Ureter (tissue), 1 donor: Measurements from ENCODE around the gene PTPRU. TPM values are rescaled to one million over a fixed set of nuclear protein-coding genes. Genes with fewer than 3 reads are reported as not detected.

Experiments
- DNase-seq: peaks from one replicate; pipeline ENCODE4 v3.0.0-alpha.2; 2020; ENCODE audit warnings: low spot score
- total RNA-seq: library from RNA; stranded (reverse); gene quantifications from one replicate; pipeline ENCODE4 v1.2.4, GENCODE V29; 2023
- donor health status: DM: yes; HTN: yes; CAD: no.

PTPRU gene
- total RNA-seq, 1 donor from 2014 or later, result 100 TPM

DNA sequence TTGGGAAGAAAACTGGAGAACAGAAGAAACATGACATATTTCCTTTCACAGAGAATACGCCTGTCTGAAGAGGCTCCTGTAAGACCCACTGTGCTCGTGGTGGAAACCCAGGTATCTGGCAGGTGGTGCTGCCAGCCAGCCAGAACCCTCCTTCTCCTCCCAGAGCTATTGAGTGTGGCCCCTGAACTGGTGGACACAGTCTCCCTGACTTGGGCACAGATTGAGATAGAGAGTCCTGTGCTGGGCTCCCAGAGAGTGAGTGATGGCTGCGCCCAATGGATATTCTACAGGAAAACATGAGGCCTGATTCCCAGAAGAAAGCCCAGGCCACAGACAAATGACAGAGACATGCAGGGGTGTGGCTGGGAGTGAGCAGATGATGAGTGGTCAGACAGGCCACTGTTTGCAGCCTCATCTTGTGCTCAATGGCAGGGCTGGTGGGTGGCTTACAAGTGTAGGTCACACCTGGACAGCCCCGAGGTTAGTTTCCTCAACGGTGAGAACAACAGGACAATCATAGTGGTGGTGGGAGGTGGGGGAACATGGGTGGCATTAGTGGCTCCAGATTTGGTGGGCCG lies 127.9 kb downstream of the PTPRU start:
- DNase-seq, result no peak

- no peak for DNase-seq
These were observed 129.8 kb downstream of the PTPRU start for GRCh38 chr1:29365906-29366670.

DNA sequence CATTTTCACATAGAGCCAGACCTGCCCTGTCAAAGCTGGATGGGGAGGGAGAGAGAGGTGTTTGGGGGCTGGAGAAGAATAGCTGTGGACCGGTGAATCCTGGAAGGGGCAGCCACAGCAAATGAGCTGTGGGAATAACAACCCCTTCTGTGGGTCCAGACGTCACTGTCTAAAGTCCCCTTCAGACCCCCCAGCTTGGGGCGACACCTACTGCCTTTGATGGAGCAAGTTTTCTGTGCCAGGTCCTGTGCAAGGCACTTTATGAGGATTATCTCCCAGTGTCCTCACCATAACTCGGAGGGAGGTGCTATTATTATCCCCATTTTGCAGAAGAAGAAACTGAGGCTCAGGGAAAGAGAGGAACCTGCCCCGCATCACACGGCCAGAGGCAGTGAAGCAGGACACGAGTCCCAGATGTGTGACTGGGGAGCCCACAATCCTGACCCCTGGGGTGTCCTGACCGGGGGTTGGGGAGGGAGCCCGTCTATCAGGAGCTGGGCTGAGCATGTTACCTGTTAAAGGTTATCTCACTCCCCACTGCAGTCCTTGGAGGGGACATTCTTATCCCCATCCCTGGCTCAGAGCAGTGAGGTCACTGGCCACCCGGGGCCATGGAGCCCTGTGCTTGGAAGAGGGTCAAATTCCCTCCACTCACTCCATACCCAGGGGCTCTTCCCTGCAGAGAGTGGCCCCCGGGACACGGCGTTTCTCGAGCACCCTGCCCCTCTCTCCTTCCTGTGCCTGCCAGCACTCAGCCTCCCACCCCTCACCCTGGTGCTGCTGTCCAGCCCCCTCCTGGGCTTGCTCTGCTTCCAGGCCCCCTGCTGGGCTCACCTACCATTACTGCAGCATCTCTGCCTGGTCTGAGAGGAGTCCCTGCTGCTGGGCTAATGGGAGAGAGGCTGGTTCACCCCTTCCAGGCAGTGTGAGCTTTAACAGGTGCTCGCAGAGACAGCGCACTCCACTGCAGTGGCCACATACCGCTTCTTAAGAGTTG lies 132.9 kb downstream of the PTPRU start:
- DNase-seq, result no peak

GRCh38 chr1:29370067-29370466 lies 133.7 kb downstream of the PTPRU start:
- DNase-seq, result no peak

- no peak for DNase-seq
These were observed 135.0 kb downstream of the PTPRU start for GRCh38 chr1:29371332-29371731.

- no peak for DNase-seq
These were observed 135.8 kb downstream of the PTPRU start for GRCh38 chr1:29372108-29372507.

Other genes starting within 250 kb of the PTPRU start
- 16.4 TPM for gene TMEM200B, start 112.6 kb upstream of the PTPRU start, total RNA-seq
- 96.0 TPM for gene SRSF4, start 54.6 kb upstream of the PTPRU start, total RNA-seq
- gene MECR, start 5.6 kb upstream of the PTPRU start, total RNA-seq, result 49.0 TPM